Adrenal gland (tissue), 5 donors: Measurements from ENCODE around the gene OLFM3.

ENCODE experiments used
- POLR2A ChIP-seq, 2 donors: fragments of 450-650 bp; IDR thresholded peaks; one replicate each; pipeline ENCODE4 v1.6.1; 2017; ENCODE audit warnings: antibody characterized with exemption in 2 of 2, mild to moderate bottlenecking in 2 of 2, moderate library complexity in 1 of 2
- TF ChIP-seq, protein P1 (sequence below), 6 experiments: fragments of 450-650 bp in 4 of 6; fragments of 200-600 bp in 2 of 6; sonication (generic) in 1 of 6; IDR thresholded peaks; 1 replicate in 5 of 6; 2 replicates in 1 of 6; pipeline versions ENCODE4 v1.5.1 to v1.8.0; 2016 to 2021; ENCODE audit warnings: antibody characterized with exemption in 6 of 6, mild to moderate bottlenecking in 2 of 6, moderate library complexity in 1 of 6
- donor health status: DM: no; HTN: no; CAD: no.

GRCh38 chr1:101993710-101994109, 3.0 kb downstream of the OLFM3 start:
- TF ChIP-seq POLR2A (IDR thresholded peaks at IDR 0.05) = no peak
- TF ChIP-seq, protein P1, sequence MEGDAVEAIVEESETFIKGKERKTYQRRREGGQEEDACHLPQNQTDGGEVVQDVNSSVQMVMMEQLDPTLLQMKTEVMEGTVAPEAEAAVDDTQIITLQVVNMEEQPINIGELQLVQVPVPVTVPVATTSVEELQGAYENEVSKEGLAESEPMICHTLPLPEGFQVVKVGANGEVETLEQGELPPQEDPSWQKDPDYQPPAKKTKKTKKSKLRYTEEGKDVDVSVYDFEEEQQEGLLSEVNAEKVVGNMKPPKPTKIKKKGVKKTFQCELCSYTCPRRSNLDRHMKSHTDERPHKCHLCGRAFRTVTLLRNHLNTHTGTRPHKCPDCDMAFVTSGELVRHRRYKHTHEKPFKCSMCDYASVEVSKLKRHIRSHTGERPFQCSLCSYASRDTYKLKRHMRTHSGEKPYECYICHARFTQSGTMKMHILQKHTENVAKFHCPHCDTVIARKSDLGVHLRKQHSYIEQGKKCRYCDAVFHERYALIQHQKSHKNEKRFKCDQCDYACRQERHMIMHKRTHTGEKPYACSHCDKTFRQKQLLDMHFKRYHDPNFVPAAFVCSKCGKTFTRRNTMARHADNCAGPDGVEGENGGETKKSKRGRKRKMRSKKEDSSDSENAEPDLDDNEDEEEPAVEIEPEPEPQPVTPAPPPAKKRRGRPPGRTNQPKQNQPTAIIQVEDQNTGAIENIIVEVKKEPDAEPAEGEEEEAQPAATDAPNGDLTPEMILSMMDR (IDR thresholded peaks at IDR 0.05) = no peak
